NOMO-1 (cell line): ENCODE data around the gene ARL8B.
"Not testable (repeated sequence)": the region's sequence is repeated elsewhere in the genome, so short reads cannot be mapped to it uniquely, and the experiment has no call there.

Experiments
- DNase-seq, 2 experiments: peaks; one replicate each; lab custom pipeline; 2025; ENCODE audit not compliant: unreplicated experiment in 2 of 2; lab: John Stamatoyannopoulos, UW

Gene ARL8B

DNA sequence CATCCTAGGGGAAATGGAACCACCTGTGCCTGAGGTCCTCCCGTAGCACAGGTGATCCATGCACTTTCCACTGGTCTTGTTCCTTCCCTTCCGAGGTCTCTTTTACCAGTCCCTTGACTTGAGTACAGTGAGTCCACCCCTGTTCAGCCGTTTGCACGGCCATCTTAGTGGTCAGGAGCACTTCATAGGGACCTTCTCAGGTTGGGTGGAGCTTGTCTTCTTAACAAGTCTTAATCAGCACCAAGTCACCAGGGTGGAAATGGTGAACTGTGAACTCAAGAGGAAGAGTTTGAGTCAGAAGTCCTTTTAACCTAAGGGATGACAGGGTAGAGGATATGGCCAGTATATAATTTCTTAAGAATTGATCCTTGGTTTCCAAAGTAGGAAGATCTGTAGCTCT lies 21.4 kb downstream of the ARL8B start:
- DNase-seq: no peak

DNA sequence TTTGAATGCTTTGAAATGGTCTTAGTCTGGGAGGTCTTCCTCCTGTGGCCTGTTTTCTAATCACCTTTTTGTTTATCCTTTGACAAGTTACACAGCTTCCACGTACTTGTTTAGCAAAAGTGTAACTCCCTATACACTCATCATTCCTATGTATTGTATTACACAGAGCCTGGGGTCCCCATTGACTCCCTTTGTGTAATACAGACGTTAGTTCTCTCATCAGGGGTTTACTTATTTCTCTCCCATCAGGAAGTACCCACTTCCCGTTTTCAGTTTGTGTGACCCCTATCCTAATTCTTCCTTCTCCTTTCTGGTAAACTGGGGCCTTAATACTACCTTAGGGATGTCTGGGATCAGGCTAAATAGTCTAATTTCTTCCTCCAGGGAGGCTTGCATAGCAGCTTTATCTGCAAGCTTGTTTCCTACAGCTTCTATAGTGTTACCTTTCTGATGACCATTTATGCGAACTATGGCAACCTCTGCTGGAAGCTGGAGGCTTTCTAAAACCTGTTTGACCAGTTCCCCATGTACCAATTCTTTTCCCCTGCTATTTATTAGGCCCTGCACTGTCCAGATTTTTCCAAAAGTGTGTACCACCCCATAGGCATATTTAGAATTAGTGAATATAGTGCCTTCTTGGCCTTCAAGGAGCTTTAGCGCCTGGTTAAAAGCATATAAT lies 22.4 kb downstream of the ARL8B start:
- peak in 1 of 2 experiments; percentile 51 for DNase-seq

DNA sequence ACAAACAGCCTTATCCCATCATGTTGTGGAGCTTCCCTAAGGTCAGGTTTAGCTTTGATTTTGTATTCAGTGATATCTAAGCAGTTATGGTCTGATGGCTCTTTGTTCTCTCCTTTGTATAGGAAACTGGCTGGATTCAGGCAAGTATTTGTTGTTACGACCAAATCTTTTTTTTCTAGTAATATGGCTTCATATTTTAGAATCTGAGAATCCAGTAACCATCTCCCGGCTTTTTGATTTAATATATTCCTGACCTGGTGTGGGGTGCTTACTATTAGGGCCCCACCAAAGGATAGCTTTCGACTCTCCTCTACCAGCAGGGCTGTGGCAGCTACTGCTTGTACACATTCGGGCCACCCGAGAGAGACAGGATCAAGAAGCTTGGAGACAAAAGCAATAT lies 23.0 kb downstream of the ARL8B start:
- no peak for DNase-seq

DNA sequence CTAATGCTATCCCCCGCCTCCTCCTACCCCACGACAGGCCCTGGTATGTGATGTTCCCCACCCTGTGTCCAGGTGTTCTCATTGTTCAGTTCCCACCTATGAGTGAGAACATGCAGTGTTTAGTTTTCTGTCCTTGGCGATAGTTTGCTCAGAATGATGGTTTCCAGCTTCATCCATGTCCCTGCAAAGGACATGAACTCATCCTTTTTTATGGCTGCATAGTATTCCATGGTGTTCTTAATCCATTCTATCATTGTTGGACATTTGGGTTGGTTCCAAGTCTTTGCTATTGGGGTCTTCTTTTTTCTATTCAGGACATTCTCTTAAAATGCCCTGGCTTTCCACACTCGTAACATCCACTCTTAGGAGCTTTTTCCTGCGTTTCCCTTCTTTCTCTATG lies 25.1 kb downstream of the ARL8B start:
- not testable (repeated sequence) for DNase-seq

DNA sequence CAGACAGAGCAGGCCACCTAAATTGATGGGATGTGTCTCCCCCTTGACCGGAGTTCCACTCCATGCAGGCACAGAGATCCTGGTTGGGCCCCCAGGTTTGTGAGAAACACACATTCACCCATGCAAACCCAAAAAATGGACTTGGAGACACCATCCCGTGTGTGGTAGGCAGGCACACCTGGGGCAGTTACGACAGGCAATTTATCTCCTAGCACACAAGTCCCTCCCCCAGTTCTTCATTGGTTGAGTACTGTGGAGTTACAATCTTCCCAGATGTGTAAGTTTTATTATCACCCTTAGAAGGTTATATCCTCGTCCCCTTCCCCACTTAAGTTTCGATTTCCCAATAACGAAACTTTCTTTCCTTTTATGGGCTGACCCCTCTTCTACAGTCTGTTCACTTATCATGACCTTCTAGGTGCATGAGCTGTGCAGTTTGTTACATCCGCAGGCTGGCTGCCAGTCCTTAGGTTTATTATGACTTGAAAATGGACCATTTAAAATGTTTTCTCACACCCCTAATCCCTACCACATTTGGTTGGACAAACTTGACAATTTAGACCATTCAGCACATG lies 27.3 kb downstream of the ARL8B start:
- peak; percentile 31 to 40 for DNase-seq

DNA sequence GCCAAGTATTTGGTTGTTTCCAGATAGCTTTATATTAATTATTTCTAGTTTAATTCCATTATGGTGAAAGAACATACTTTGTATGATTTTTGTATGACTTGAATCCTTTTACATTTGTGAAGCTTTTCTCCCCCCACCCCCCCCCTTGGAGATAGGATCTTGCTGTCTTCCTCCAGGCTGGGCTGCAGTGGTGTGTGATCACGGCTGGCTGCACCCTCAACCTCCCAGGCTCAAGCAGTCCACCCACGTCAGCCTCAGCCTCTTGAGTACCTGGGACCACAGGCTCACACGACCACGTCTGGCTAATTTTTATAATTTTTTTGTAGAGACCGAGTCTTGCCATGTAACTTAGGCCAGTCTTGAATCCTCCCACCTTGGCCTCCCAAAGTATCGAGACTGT lies 29.5 kb downstream of the ARL8B start:
- no peak for DNase-seq

DNA sequence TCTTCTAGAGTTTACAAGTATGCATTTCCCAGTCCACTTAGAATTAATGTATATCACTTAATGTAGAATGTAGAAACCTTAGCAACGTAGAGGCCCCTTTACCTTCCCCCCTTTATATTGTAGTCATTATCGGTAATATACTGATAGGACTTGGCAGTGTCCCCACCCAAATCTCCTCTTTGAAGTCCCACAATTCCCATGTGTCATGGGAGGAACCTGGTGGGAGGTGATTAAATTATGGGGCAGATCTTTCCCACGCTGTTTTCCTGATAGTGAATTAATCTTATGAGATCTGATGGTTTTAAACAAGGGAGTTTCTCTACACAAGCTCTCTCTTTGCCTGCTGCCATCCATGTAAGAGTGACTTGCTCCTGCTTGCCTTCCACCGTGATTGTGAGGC lies 31.0 kb downstream of the ARL8B start:
- no peak for DNase-seq

DNA sequence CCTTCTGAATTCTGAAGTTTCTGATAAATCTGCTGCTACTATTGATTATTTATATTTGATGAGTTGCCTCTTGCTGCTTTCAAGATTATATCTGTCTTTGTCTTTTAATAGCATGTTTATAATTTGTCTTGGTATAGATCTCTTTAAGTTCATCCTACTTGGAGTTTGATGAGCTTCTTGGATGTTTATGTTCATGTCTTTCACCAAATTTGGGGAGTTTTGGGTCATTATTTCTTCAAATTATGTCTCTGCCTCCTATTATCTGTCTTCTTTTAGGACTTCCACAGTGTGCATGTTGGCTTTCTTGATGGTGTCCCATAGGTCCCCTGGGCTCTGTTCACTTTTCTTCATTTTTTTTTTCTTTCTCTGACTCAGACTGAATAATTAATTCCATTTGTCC lies 33.1 kb downstream of the ARL8B start:
- no peak for DNase-seq

DNA sequence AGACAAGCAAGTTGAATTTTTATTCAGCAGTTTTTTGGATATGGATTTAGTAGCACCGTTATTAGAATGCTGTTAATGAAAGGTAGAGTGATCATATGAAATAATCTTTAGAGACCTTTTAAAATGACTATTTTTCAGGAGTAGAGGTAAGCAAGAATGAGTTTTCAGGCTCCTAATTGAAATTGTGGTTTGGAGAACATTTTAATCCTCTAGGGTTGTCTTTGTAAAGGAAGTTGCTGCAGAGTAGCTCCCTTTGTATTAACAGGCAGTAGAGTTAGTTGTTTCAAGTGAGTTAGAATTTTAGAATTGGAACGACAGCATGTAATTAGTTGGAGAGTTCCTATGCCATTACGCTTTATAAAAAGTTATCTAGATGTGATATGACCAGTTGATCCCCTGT lies 38.2 kb downstream of the ARL8B start:
- DNase-seq: no peak

DNA sequence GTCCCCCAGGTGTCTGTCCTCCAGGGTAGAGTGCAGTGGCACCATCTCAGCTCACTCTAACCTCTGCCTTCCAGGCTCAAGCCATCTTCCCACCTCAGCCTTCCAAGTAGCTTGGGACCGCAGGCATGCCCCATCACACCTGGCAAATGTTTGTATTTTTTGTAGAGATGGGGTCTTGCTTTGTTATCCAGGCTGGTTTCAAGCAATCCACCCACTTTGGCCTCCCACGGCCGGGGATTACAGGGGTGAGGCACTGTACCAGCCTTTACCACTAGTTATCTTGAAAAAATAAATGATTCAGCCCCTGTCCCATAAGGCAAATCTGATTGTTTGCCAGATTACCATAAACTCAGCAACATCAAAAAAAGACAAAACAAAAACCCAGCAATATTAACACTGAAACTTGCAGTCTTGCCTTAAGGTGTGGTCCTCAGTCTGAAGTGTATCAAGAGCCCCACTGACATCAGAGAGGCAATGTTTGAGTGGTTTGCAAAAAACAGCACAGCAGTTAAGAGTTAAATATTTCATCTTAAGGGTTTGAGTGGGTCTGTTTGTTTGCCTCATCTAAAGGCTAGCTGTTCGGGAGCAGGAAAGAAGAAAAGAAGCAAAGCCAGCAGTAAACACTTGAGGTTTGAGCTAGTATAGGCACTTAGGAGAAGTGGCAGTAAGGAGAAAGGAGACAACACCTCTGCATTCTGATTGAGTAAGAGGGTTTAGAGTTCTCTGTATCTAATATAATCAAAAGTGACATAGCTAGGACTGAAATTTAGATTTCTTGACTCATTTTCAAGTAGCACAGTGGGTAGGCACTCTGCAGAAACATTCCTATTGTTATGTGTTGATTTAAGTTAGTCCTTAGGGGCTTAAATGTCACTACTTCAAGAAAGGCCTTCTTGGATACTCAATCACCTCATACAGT lies 39.1 kb downstream of the ARL8B start:
- DNase-seq: no peak

DNA sequence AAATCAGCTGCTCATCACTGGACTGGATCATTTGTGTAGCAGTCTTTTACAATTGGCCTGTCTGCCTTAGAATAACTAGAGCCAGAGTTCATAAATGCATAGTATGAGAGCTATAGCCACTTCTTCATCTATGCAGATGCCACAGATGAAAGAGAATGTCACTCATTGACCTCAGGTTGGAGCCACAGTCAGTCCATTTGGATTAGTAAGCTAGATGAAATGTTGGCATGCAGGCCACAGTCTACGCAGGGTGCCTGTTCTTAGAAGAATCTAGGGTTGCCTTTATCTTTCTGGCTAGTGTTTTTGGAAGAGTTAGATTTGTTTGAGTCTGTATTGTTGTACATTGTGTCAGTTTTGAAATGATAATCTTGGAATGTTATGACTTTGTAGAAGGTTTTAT lies 40.0 kb downstream of the ARL8B start:
- DNase-seq: no peak

DNA sequence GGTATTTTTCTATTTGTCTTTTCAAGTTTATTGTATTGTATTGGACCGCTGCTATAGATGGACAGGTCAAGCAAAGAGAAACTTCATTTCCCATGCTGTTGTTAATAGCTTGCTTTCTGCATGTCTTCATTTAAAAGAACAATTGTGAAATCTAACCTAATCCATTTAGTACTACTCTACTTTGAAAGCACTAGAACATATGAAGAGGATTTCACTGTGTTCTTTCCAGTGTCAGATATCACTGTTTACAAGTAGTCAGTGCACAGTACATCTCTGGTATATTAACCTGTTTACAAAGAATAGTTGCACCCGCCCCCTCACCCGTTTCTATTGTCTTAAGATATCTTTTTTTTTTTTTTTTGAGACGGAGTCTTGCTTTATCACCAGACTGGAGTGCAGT lies 43.6 kb downstream of the ARL8B start:
- no peak for DNase-seq

DNA sequence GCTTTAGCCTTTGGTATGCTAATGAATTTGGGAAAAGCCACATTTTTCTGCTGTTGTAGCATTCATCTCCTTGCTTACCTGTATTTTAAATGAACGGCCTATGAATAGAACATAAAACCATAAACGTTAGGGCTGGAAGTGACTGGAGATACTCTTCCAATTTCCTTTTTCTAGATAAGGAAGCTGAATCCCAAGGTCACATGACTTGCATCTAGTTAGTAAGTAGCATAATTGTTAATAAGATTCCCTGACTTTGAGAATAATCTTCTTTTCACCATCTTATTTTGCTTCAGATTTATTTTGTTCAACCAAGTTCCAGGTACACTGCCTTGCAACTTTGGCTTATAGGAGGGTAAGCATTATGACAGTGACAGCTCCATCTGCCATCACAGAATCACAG lies 44.8 kb downstream of the ARL8B start:
- DNase-seq: no peak

DNA sequence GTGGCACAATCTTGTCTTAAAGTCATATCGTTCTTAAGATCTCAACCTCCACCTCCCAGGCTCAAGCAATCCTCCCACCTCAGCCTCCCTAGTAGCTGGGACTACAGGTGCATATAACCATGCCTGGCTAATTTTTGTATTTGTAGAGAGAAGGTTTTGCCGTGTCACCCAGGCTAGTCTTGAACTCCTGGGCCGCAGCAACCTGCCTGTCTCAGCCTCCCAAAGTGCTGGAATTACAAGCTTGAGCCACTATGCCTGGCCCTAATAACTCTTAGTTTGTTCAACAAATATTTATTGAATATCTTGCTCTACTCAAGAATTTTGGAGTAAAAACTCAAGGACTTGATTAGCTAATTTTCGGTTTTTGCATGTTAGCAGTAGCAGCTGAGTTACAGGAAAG lies 46.0 kb downstream of the ARL8B start:
- no peak for DNase-seq

DNA sequence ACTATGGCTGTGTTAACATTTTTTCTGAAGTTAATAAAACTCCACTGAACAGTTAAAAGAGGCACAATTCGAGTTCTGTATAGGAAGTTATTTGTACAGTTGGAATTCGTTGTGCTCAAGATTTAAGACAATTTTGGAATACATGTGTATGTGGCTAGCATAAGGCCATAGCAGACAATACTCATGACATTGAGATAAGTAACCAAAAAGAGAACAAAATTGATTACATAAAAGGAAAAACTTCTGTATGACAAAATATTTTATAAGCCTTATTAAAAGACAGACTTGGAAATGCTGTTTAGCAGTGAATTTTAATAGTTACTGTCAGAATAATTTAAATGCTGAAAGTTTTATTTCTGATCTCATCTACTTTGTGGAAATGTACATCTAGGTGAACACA lies 47.7 kb downstream of the ARL8B start:
- no peak for DNase-seq

DNA sequence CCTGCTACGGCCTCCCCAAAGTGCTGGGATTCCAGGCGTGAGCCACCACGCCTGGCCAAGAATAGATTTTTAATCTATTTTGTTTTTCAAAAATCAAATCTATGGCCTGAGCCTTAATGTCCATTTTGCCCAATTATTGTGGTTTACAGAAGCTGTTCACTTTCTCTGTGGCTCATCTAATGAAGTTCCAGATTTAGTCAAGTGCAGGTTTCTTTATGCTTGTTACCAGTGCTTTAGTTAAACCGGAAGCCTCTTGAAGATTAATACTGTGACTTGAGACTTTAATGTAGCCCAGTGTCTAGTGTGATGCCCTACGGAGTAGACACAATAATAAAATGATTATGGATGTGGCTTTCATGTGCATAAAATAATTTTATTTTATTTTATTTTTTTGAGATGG lies 48.9 kb downstream of the ARL8B start:
- no peak for DNase-seq

DNA sequence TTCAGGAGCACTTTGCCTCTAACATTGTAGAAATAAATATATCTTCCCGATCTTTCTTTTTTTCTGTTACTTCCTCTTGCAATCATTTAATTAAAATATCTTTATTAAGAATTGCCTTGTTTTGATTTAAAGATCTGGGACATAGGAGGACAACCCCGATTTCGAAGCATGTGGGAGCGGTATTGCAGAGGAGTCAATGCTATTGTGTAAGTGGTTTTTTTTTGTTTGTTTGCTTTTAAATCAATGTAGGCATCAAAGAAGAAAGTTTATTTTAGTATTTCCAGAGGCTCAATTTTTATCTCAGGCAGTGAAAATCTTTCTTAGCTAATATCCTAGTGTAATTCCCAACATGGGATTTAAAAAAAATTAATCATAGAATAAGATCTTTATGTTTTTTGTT lies 49.9 kb downstream of the ARL8B start:
- no peak for DNase-seq

DNA sequence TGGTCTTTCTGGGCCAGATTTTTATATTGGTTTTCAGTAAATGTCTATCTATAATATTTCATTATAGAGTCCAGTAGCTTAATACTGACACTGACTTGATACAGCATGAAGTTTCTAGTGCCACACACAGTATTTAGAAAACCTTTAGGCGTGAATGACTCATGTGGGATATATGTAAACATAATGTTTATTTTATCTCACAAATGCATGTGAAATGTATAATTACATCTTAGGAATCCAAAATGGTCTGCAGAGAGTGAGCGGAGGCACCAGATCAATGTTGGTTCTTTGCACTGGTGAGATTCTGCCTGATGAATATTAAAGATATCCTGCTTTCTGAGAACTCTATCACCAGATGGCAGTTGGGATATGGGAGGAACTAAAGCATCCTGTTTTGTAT lies 56.9 kb downstream of the ARL8B start:
- DNase-seq: not testable (repeated sequence)

DNA sequence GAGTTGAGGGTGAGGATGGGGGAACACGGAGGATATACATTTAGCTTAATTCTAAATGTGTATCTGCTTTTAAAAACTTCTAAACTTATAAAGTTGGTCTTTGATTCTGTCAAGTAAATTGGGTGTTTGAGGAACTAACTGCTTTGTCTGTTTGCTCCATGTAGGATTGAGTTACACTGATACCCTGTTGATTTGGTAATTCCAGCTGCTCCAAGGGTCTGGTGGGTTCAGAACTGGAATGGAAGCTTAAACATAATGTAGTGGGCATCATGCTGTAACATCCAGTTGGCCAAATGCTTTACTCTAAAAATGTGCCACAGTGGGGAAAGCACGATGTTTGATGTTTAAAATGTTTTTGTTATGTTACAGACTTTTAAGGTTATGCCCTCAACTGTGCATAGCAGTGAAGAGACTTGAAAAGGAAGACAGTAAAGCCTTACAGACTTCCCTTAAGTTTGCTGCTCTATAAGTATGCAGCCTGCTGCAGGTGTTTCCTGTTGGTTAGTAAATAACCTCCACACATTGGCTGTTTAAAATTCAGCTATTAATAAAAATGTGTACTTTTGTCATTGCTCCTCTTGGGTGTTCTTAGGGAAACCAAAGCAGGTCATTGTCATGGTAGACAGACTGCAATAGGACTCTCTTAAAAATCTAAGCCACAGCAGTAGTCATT lies 59.5 kb downstream of the ARL8B start:
- DNase-seq: no peak

DNA sequence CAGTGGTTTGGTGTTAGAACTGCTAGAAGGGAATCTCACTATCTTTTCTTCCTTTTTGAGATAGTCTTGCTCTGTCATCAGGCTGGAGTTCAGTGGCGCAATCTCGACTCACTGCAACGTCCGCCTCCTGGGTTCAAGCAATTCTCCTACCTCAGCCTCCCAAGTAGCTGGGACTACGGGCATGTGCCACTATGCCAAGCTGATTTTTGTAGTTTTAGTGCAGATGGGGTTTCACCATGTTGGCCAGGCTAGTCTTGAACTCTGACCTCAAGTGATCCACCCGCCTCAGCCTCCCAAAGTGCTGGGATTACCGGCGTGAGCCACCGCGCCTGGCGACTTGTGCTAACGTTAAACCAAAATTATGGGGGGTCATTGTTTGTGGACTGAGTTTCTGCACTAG lies 61.6 kb downstream of the ARL8B start:
- not testable (repeated sequence) for DNase-seq

DNA sequence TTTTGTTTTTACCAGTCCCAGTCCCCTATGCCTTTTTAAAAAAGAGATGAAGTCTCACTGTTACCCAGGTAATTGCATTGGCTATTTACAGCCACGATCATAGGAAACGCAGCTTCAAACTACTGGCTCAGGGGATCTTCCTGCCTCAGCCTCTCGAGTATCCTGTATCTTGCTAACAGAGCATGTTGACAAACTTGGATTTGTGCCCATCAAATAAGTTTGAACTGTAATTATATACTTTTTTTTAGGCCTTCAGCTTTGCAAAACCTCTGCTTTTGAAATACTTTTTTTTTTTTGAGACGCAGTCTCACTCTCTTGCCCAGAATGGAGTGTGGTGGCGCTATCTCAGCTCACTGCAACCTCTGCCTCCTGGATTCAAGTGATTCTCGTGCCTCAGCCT lies 62.4 kb downstream of the ARL8B start:
- no peak for DNase-seq
